Gastroesophageal sphincter (tissue), 4 donors: ENCODE data around the gene CYBA. TPM values are rescaled to one million over a fixed set of nuclear protein-coding genes. Genes with fewer than 3 reads are reported as not detected.
A peak's percentile ranks its signal among the peaks of the same experiment; 100 is the strongest.

Experiments used
- ATAC-seq: fragments of 150-250 bp; one replicate; pipeline ENCODE4 v1.9.1; 2016; ENCODE audit warnings: mild to moderate bottlenecking, moderate library complexity
- H3K27ac ChIP-seq, 4 donors: fragments of 200-600 bp; sonication (generic) in 3 of 4; 1 replicate in 3 of 4; 2 replicates in 1 of 4; pipeline ENCODE4 v1.5.1; 2016 to 2019
- H3K27me3 ChIP-seq: fragments of 200-600 bp; sonication (generic); one replicate; pipeline ENCODE4 v1.5.1; 2019
- H3K36me3 ChIP-seq, 2 donors: fragments of 200-600 bp; sonication (generic); one replicate each; pipeline ENCODE4 v1.5.1; 2019; ENCODE audit warnings: control low read depth in 1 of 2
- H3K4me1 ChIP-seq, 3 donors: fragments of 200-600 bp; sonication (generic); 1 replicate in 2 of 3; 2 replicates in 1 of 3; pipeline ENCODE4 v1.5.1; 2016 to 2019; ENCODE audit warnings: control low read depth in 2 of 3
- H3K4me3 ChIP-seq, 2 donors: fragments of 200-600 bp; sonication (generic); one replicate each; pipeline ENCODE4 v1.5.1; 2019; ENCODE audit warnings: mild to moderate bottlenecking in 1 of 2, moderate library complexity in 1 of 2
- H3K9me3 ChIP-seq, 3 donors: fragments of 200-600 bp; sonication (generic); one replicate each; pipeline ENCODE4 v1.5.1; 2017 to 2019; ENCODE audit warnings: control low read depth in 2 of 3
- EP300 ChIP-seq: sonication (generic); formaldehyde crosslinking; IDR thresholded peaks from one replicate; pipeline ENCODE4 v1.6.1; 2017; ENCODE audit warnings: antibody characterized with exemption, mild to moderate bottlenecking
- POLR2A ChIP-seq, 2 donors: fragments of 450-650 bp; IDR thresholded peaks; one replicate each; pipeline ENCODE4 v1.6.1; 2017; ENCODE audit warnings: antibody characterized with exemption in 2 of 2, mild to moderate bottlenecking in 2 of 2, moderate library complexity in 1 of 2
- POLR2AphosphoS5 ChIP-seq: sonication (generic); formaldehyde crosslinking; IDR thresholded peaks from one replicate; pipeline ENCODE4 v1.6.1; 2017; ENCODE audit warnings: antibody characterized with exemption
- WGBS, 2 donors: methylation state at CpG; one replicate each; pipeline ENCODE4 v1.1.5; 2018; ENCODE audit warnings: low coverage in 1 of 2; 5-methylcytosine and 5-hydroxymethylcytosine counted together
- total RNA-seq, 4 donors: library from RNA; depleted of rRNA; stranded (reverse); fragments of >200 nt; gene quantifications; one replicate each; pipeline ENCODE4 v1.1.0, GENCODE V29; 2016
- TF ChIP-seq, protein P1 (sequence below), 4 experiments: fragments of 200-600 bp in 2 of 4; fragments of 450-650 bp in 2 of 4; sonication (generic) in 1 of 4; IDR thresholded peaks; one replicate each; pipeline ENCODE4 v1.5.1; 2017 to 2019; ENCODE audit warnings: antibody characterized with exemption in 4 of 4, mild to moderate bottlenecking in 2 of 4, moderate library complexity in 2 of 4

The CYBA gene
- total RNA-seq, 4 donors from 2014 or later, result 19.9 to 135 (median 79.1) TPM

DNA sequence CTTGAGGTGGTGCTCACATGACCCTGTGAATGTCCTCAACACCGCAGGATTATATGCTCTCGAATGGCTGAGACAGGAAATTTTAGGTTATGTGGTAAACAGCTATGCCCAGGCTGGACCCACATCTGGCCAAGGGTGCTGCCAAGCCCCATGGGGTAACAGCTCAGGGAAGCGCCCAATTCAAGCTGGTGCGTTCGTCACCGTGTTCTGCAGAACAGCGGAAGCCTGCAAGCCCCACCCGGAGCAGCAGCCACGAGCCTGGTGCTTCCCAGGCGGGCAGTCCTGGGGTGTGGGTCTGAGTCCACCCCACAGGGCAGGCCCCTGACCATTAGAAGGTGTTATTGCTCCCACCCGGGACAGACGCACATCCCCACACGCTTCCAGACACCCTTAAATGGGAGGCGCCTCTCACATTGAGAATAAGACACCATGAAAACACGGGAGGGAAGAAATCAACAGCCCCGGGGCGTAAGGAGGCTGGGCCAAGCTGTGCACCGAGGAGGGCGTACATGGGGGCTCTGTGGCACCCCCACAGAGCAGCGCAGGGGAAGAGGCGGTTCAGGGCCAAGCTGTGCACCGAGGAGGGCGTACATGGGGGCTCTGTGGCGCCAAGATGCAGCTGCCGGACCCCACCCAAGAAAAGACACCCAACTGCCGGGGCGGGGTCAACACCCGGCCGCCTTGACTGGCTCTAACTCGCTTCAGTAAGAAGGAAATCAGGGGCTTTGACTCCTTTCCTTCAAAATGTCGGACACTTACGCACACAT, 2.9 kb upstream of the CYBA start:
- WGBS, 2 donors, result 79 to 90% methylated on average over 4 to 13 of the region's 32 CpGs
- Histone ChIP-seq H3K36me3 (peaks cover 0 to 72% of the 10 kb centered on the region in 2 donors), H3K4me1 (peaks cover 0 to 29% (median 9%) of the 10 kb centered on the region in 3 donors), H3K27me3 (peaks cover 29% of the 10 kb centered on the region), H3K4me3 (no peak overlapping the region), H3K9me3 (no peaks in the 10 kb centered on the region), H3K27ac (no peak overlapping the region)
- no peak for TF ChIP-seq POLR2AphosphoS5
- TF ChIP-seq POLR2A (IDR thresholded peaks at IDR 0.05), result no peak
- TF ChIP-seq EP300, result no peak
- TF ChIP-seq, protein P1, sequence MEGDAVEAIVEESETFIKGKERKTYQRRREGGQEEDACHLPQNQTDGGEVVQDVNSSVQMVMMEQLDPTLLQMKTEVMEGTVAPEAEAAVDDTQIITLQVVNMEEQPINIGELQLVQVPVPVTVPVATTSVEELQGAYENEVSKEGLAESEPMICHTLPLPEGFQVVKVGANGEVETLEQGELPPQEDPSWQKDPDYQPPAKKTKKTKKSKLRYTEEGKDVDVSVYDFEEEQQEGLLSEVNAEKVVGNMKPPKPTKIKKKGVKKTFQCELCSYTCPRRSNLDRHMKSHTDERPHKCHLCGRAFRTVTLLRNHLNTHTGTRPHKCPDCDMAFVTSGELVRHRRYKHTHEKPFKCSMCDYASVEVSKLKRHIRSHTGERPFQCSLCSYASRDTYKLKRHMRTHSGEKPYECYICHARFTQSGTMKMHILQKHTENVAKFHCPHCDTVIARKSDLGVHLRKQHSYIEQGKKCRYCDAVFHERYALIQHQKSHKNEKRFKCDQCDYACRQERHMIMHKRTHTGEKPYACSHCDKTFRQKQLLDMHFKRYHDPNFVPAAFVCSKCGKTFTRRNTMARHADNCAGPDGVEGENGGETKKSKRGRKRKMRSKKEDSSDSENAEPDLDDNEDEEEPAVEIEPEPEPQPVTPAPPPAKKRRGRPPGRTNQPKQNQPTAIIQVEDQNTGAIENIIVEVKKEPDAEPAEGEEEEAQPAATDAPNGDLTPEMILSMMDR (IDR thresholded peaks at IDR 0.05), result no peak
- no peak for ATAC-seq

- WGBS, 2 donors, result 66% methylated on average over 3 of the region's 13 CpGs; no CpG with 5 or more reads in 1 of the 2 donors
- H3K4me1 ChIP-seq, result peaks cover 0 to 29% (median 9%) of the 10 kb centered on the region in 3 donors
- no peak overlapping the region for H3K4me3 ChIP-seq
- TF ChIP-seq POLR2AphosphoS5 (no peak), EP300 (no peak), POLR2A (IDR thresholded peaks at IDR 0.05) (no peak)
- TF ChIP-seq, protein P1 (IDR thresholded peaks at IDR 0.05), result no peak
- peaks cover 29% of the 10 kb centered on the region for H3K27me3 ChIP-seq
- no peaks in the 10 kb centered on the region for H3K9me3 ChIP-seq
- H3K27ac ChIP-seq, result no peak overlapping the region
- peaks cover 0 to 67% of the 10 kb centered on the region in 2 donors for H3K36me3 ChIP-seq
- ATAC-seq, result no peak
These were observed 2.2 kb upstream of the CYBA start for GRCh38 chr16:88653101-88653500.

GRCh38 chr16:88652762-88653063, 1.9 kb upstream of the CYBA start:
- no peaks in the 10 kb centered on the region for H3K9me3 ChIP-seq
- H3K4me3 ChIP-seq, result no peak overlapping the region
- no CpG with 5 or more reads among the region's 8 CpGs for WGBS, 2 donors
- TF ChIP-seq POLR2AphosphoS5 (no peak), EP300 (no peak), POLR2A (IDR thresholded peaks at IDR 0.05) (no peak)
- TF ChIP-seq, protein P1 (IDR thresholded peaks at IDR 0.05), result no peak
- ATAC-seq, result no peak
- H3K27ac ChIP-seq, result no peak overlapping the region
- H3K27me3 ChIP-seq, result peaks cover 29% of the 10 kb centered on the region
- peaks cover 0 to 63% of the 10 kb centered on the region in 2 donors for H3K36me3 ChIP-seq
- peaks cover 0 to 29% (median 9%) of the 10 kb centered on the region in 3 donors for H3K4me1 ChIP-seq

GRCh38 chr16:88651989-88652761, 1.3 kb upstream of the CYBA start:
- H3K36me3 ChIP-seq, result peaks cover 0 to 58% of the 10 kb centered on the region in 2 donors
- H3K27ac ChIP-seq, result peak overlapping the region in 3 of 4 donors; percentile 32 to 78 (median 69)
- peaks cover 29% of the 10 kb centered on the region for H3K27me3 ChIP-seq
- H3K4me1 ChIP-seq, result peaks cover 0 to 29% (median 9%) of the 10 kb centered on the region in 3 donors
- H3K4me3 ChIP-seq, result no peak overlapping the region
- no peak for ATAC-seq
- WGBS, 2 donors, result 50 to 95% methylated on average over 1 to 4 of the region's 29 CpGs
- H3K9me3 ChIP-seq, result no peaks in the 10 kb centered on the region
- TF ChIP-seq POLR2AphosphoS5 (no peak), EP300 (no peak), POLR2A (IDR thresholded peaks at IDR 0.05) (no peak)
- TF ChIP-seq, protein P1 (IDR thresholded peaks at IDR 0.05), result no peak
